Mesenchymal stem cell (in vitro differentiated cells and primary cell): ENCODE measurements around the gene SLC5A9.
"Not testable (repeated sequence)": the region's sequence is repeated elsewhere in the genome, so short reads cannot be mapped to it uniquely, and the experiment has no call there.

Experiments
- DNase-seq: peaks from one replicate; pipeline ENCODE4 v3.0.0-alpha.2; 2013
- H2AFZ ChIP-seq: one replicate; pipeline ENCODE4 v1.6.1; 2013; ENCODE audit warnings: low read depth, mild to moderate bottlenecking, control low read depth, inconsistent platforms, low read length, moderate library complexity
- H2AK5ac ChIP-seq: 2 replicates; pipeline ENCODE4 v1.6.1; 2013; ENCODE audit warnings: low read length, moderate library complexity, mild to moderate bottlenecking, inconsistent platforms; ENCODE audit not compliant: severe bottlenecking
- H2BK120ac ChIP-seq: one replicate; pipeline ENCODE4 v1.6.1; 2013; ENCODE audit warnings: low read depth, mild to moderate bottlenecking, inconsistent platforms, low read length, moderate library complexity
- H2BK12ac ChIP-seq, 2 experiments: one replicate each; pipeline ENCODE4 v1.6.1; 2013; ENCODE audit warnings: inconsistent platforms in 2 of 2, low read length in 2 of 2, mild to moderate bottlenecking in 2 of 2, moderate library complexity in 2 of 2, control low read depth in 1 of 2
- H2BK15ac ChIP-seq: one replicate; pipeline ENCODE4 v1.6.1; 2013; ENCODE audit warnings: mild to moderate bottlenecking, low read depth, inconsistent platforms; ENCODE audit not compliant: poor library complexity, severe bottlenecking
- H2BK5ac ChIP-seq: 2 replicates; pipeline ENCODE4 v1.6.1; 2013; ENCODE audit warnings: low read depth, mild to moderate bottlenecking, low read length, control low read depth, inconsistent platforms; ENCODE audit not compliant: poor library complexity, severe bottlenecking
- H3K14ac ChIP-seq, 2 experiments: one replicate each; pipeline ENCODE4 v1.6.1; 2013; ENCODE audit warnings: inconsistent platforms in 2 of 2, low read length in 2 of 2, control low read depth in 1 of 2, mild to moderate bottlenecking in 1 of 2, moderate library complexity in 1 of 2
- H3K18ac ChIP-seq, 2 experiments: one replicate each; pipeline ENCODE4 v1.6.1; 2013; ENCODE audit warnings: inconsistent platforms in 2 of 2, low read length in 2 of 2, control low read depth in 1 of 2, low read depth in 1 of 2, mild to moderate bottlenecking in 1 of 2
- H3K23ac ChIP-seq, 2 experiments: one replicate each; pipeline ENCODE4 v1.6.1; 2013; ENCODE audit warnings: inconsistent platforms in 2 of 2, low read length in 2 of 2, mild to moderate bottlenecking in 2 of 2, moderate library complexity in 2 of 2, control low read depth in 1 of 2
- H3K27ac ChIP-seq: 2 replicates; pipeline ENCODE4 v1.5.1; 2013; ENCODE audit warnings: mild to moderate bottlenecking, moderate library complexity, low read length, control low read depth, inconsistent platforms; ENCODE audit not compliant: poor library complexity, severe bottlenecking
- H3K27me3 ChIP-seq, 2 experiments: 2 replicates each; pipeline versions ENCODE4 v1.6.1 to v1.7.0; 2013; ENCODE audit warnings: low read length in 2 of 2, mild to moderate bottlenecking in 2 of 2, moderate library complexity in 2 of 2, control low read depth in 1 of 2, inconsistent platforms in 1 of 2; ENCODE audit not compliant: control insufficient read depth in 1 of 2, insufficient read depth in 1 of 2
- H3K36me3 ChIP-seq, 2 experiments: 2 replicates each; pipeline versions ENCODE4 v1.6.1 to v1.7.0; 2013; ENCODE audit warnings: low read length in 2 of 2, control low read depth in 1 of 2, inconsistent platforms in 1 of 2, low read depth in 1 of 2, mild to moderate bottlenecking in 1 of 2; ENCODE audit not compliant: insufficient read depth in 2 of 2, control insufficient read depth in 1 of 2
- H3K4ac ChIP-seq, 2 experiments: one replicate each; pipeline ENCODE4 v1.6.1; 2013; ENCODE audit warnings: inconsistent platforms in 2 of 2, low read length in 2 of 2, mild to moderate bottlenecking in 2 of 2, moderate library complexity in 2 of 2, control low read depth in 1 of 2, low read depth in 1 of 2
- H3K4me1 ChIP-seq: 2 replicates; pipeline ENCODE4 v1.6.1; 2013; ENCODE audit warnings: low read depth, low read length, control low read depth; ENCODE audit not compliant: control insufficient read depth, insufficient read depth
- H3K4me2 ChIP-seq: 2 replicates; pipeline ENCODE4 v1.6.1; 2013; ENCODE audit warnings: low read length, mild to moderate bottlenecking, inconsistent platforms; ENCODE audit not compliant: poor library complexity, severe bottlenecking
- H3K4me3 ChIP-seq, 2 experiments: 2 replicates each; pipeline versions ENCODE4 v1.5.1 to v1.7.0; 2013; ENCODE audit warnings: low read length in 2 of 2, mild to moderate bottlenecking in 2 of 2, control low read depth in 1 of 2, low read depth in 1 of 2; ENCODE audit not compliant: insufficient read depth in 1 of 2
- H3K79me1 ChIP-seq: replicated peaks from 2 replicates; pipeline ENCODE4 v1.6.1; 2013; ENCODE audit warnings: mild to moderate bottlenecking, control low read depth, low read length, inconsistent platforms; ENCODE audit not compliant: poor library complexity, severe bottlenecking
- H3K9ac ChIP-seq: 2 replicates; pipeline ENCODE4 v1.7.0; 2013; ENCODE audit warnings: mild to moderate bottlenecking, low read length, moderate library complexity
- H3K9me3 ChIP-seq: 2 replicates; pipeline ENCODE4 v1.7.0; 2013; ENCODE audit warnings: mild to moderate bottlenecking, low read length; ENCODE audit not compliant: control insufficient read depth
- H4K8ac ChIP-seq: one replicate; pipeline ENCODE4 v1.6.1; 2013; ENCODE audit warnings: inconsistent platforms, mild to moderate bottlenecking, low read length, moderate library complexity
- H4K91ac ChIP-seq: one replicate; pipeline ENCODE4 v1.6.1; 2013; ENCODE audit warnings: mild to moderate bottlenecking, low read length, inconsistent platforms
- WGBS: methylation state at CpG from one replicate; pipeline ENCODE4 v1.1.7; 2013; ENCODE audit warnings: mixed read lengths; 5-methylcytosine and 5-hydroxymethylcytosine counted together

Gene SLC5A9

GRCh38 chr1:48261881-48262400, 39.4 kb downstream of the SLC5A9 start:
- Histone ChIP-seq H2BK12ac (no peak overlapping the region), H3K4me2 (no peak overlapping the region), H2BK5ac (no peak overlapping the region), H4K91ac (no peak overlapping the region), H3K4ac (no peak overlapping the region), H3K18ac (no peak overlapping the region), H3K27me3 (no peaks in the 10 kb centered on the region), H3K4me1 (no peaks in the 10 kb centered on the region), H3K23ac (no peak overlapping the region), H3K36me3 (no peaks in the 10 kb centered on the region), H4K8ac (no peak overlapping the region), H2AFZ (no peak overlapping the region), H3K27ac (no peak overlapping the region), H3K14ac (no peak overlapping the region), H2BK15ac (no peak overlapping the region), H2AK5ac (no peak overlapping the region), H3K4me3 (no peak overlapping the region), H3K9me3 (no peaks in the 10 kb centered on the region), H3K79me1 (no peaks in the 10 kb centered on the region), H2BK120ac (no peak overlapping the region), H3K9ac (no peak overlapping the region)
- DNase-seq, result no peak

DNA sequence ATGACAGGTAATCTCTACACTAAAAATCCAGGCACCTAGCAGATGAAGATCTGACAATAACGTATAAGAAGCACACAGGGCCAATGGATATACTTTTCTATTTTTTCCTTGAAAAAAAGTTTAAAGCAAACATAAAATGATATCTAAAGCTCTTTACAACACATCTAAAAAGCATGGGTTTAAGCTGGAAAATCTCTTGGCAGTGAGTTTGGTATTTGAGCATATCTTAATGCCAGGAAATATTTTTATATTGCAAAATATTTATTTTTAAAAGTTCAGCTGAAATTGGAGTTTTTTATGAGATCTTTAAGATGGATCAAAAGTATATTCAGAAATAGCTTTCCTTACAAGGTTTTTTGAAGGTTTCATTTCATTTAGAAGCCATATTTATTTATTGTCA, 40.5 kb downstream of the SLC5A9 start:
- H3K9me3 ChIP-seq, result no peaks in the 10 kb centered on the region
- no peak overlapping the region for H2BK5ac ChIP-seq
- H2BK120ac ChIP-seq, result no peak overlapping the region
- no peak overlapping the region for H3K14ac ChIP-seq
- no peak overlapping the region for H3K9ac ChIP-seq
- H3K27me3 ChIP-seq, result no peaks in the 10 kb centered on the region
- no peaks in the 10 kb centered on the region for H3K79me1 ChIP-seq
- H3K23ac ChIP-seq, result no peak overlapping the region
- no peak for DNase-seq
- H3K36me3 ChIP-seq, result no peaks in the 10 kb centered on the region
- no peak overlapping the region for H3K27ac ChIP-seq
- no peaks in the 10 kb centered on the region for H3K4me1 ChIP-seq
- no peak overlapping the region for H4K8ac ChIP-seq
- WGBS, result no CpG with 5 or more reads among the region's 1 CpG
- H2AFZ ChIP-seq, result no peak overlapping the region
- H3K18ac ChIP-seq, result no peak overlapping the region
- H4K91ac ChIP-seq, result no peak overlapping the region
- H3K4ac ChIP-seq, result no peak overlapping the region
- no peak overlapping the region for H3K4me2 ChIP-seq
- no peak overlapping the region for H3K4me3 ChIP-seq
- no peak overlapping the region for H2AK5ac ChIP-seq
- H2BK15ac ChIP-seq, result no peak overlapping the region
- H2BK12ac ChIP-seq, result no peak overlapping the region

- H3K4me3 ChIP-seq, result no peak overlapping the region
- no peak overlapping the region for H2BK15ac ChIP-seq
- DNase-seq, result no peak
- H4K91ac ChIP-seq, result no peak overlapping the region
- H3K18ac ChIP-seq, result no peak overlapping the region
- no peak overlapping the region for H3K9ac ChIP-seq
- no peak overlapping the region for H4K8ac ChIP-seq
- no CpG with 5 or more reads among the region's 2 CpGs for WGBS
- H3K4me2 ChIP-seq, result no peak overlapping the region
- no peak overlapping the region for H2BK120ac ChIP-seq
- no peak overlapping the region for H2AK5ac ChIP-seq
- H3K27ac ChIP-seq, result no peak overlapping the region
- no peak overlapping the region for H3K23ac ChIP-seq
- H3K9me3 ChIP-seq, result no peaks in the 10 kb centered on the region
- H2BK12ac ChIP-seq, result no peak overlapping the region
- no peak overlapping the region for H2AFZ ChIP-seq
- H3K27me3 ChIP-seq, result no peaks in the 10 kb centered on the region
- H3K4ac ChIP-seq, result no peak overlapping the region
- H3K36me3 ChIP-seq, result no peaks in the 10 kb centered on the region
- H3K79me1 ChIP-seq, result no peaks in the 10 kb centered on the region
- H2BK5ac ChIP-seq, result no peak overlapping the region
- H3K4me1 ChIP-seq, result no peaks in the 10 kb centered on the region
- H3K14ac ChIP-seq, result no peak overlapping the region
These were observed 44.1 kb downstream of the SLC5A9 start for GRCh38 chr1:48266576-48266975.

GRCh38 chr1:48277437-48277836, 54.9 kb downstream of the SLC5A9 start:
- not testable (repeated sequence) for H2BK5ac ChIP-seq, H3K27ac ChIP-seq, H3K79me1 ChIP-seq, H2BK15ac ChIP-seq, H2AFZ ChIP-seq, H3K4ac ChIP-seq, H4K8ac ChIP-seq, H3K4me3 ChIP-seq, H3K27me3 ChIP-seq, H3K23ac ChIP-seq, H3K18ac ChIP-seq, H3K4me2 ChIP-seq, H3K36me3 ChIP-seq, H2BK12ac ChIP-seq, H3K9ac ChIP-seq, H3K14ac ChIP-seq, H4K91ac ChIP-seq, H2AK5ac ChIP-seq, DNase-seq, H3K9me3 ChIP-seq, H2BK120ac ChIP-seq, H3K4me1 ChIP-seq
- 87% methylated on average over 5 of the region's 10 CpGs for WGBS
